GM13976 (cell line): ENCODE measurements around the gene IL17C.

Source experiments
- DNase-seq: peaks from one replicate; pipeline ENCODE4 v3.0.0; 2012; ENCODE audit warnings: low spot score
- CTCF ChIP-seq: IDR thresholded peaks from 2 replicates; pipeline ENCODE4 v1.5.1; 2012; ENCODE audit warnings: borderline replicate concordance, mild to moderate bottlenecking; ENCODE audit not compliant: insufficient read depth; ENCODE audit errors: extremely low read depth, missing control alignments, control extremely low read depth
- in situ Hi-C: fragments of 300-500 bp; cut with MboI; formaldehyde crosslinking; loops from one replicate; pipeline ENCODE4 v1.12.0; 2022; ENCODE audit warnings: low sequenced_read_pairs, mixed read lengths, inconsistent platforms; ENCODE audit not compliant: unreplicated experiment

The IL17C gene

GRCh38 chr16:88619859-88620815, 18.2 kb upstream of the IL17C start:
- DNase-seq: no peak
- no peak for TF ChIP-seq CTCF
- in situ Hi-C loops: no loop called here

DNA sequence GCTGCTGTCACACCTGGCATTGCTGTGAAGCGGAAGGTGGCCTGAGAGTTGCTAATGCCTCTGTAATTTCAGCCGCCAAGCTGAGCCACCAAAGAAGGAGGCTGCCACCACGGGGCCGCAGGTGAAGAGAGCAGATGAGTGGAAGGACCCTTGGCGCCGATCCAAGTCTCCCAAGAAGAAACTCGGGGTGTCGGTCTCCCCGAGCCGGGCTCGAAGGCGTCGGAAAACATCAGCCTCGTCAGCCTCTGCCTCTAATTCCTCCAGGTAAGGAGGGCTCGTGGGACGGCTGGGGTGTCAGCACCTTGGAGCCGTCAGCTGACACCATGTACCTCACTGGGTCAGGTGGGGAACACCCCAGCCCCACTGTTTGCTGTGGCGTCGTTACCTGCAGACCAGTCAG, 16.2 kb upstream of the IL17C start:
- in situ Hi-C loops: no loop called here
- no peak for TF ChIP-seq CTCF
- no peak for DNase-seq

- no peak for DNase-seq
- in situ Hi-C loops: no loop called here
- no peak for TF ChIP-seq CTCF
Measured at GRCh38 chr16:88622866-88623265, 15.5 kb upstream of the IL17C start.

- no peak for TF ChIP-seq CTCF
- DNase-seq: no peak
- in situ Hi-C loops: no loop called here
Measured at GRCh38 chr16:88623858-88624257, 14.5 kb upstream of the IL17C start.

GRCh38 chr16:88624481-88624880, 13.9 kb upstream of the IL17C start:
- DNase-seq: no peak
- no peak for TF ChIP-seq CTCF
- in situ Hi-C loops: no loop called here

DNA sequence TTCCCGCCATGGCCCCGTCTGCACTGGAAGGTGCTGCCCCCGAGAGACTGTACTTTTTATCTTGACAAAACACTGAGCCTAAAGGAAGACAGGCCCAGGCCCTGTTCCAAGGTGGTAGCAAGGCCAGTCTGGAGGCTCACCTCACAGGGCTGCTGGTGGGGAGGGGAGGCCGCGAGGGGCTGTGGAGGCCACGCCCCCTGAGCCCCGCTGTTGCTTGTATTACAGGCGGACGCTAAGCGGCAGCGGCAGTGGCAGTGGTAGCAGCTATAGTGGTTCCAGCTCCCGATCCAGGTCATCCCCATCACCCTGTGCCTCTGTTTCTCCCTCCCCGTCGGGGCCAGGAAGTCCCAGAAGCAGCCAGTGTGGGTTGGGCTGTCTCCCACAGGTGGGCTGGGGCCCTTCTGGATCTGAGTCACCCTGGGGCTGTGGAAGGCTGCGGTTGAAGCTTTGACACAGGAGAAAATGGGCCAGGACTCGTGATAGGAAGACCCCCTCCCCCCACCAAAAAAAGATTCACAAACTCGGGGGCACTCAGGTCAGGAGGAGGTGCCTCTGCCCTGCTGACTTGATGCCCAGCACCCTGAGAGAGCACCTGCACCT, 13.3 kb upstream of the IL17C start:
- no peak for TF ChIP-seq CTCF
- in situ Hi-C loops: no loop called here
- DNase-seq: no peak
